Inferior parietal cortex (tissue), 1 donor: ENCODE data around the gene CCDC34.

Experiments used
- DNase-seq: peaks from one replicate; pipeline ENCODE4 v3.0.0-alpha.2; 2016; ENCODE audit errors: extremely low spot score

Gene CCDC34

GRCh38 chr11:27291302-27291889, 71.6 kb downstream of the CCDC34 start:
- no peak for DNase-seq

DNA sequence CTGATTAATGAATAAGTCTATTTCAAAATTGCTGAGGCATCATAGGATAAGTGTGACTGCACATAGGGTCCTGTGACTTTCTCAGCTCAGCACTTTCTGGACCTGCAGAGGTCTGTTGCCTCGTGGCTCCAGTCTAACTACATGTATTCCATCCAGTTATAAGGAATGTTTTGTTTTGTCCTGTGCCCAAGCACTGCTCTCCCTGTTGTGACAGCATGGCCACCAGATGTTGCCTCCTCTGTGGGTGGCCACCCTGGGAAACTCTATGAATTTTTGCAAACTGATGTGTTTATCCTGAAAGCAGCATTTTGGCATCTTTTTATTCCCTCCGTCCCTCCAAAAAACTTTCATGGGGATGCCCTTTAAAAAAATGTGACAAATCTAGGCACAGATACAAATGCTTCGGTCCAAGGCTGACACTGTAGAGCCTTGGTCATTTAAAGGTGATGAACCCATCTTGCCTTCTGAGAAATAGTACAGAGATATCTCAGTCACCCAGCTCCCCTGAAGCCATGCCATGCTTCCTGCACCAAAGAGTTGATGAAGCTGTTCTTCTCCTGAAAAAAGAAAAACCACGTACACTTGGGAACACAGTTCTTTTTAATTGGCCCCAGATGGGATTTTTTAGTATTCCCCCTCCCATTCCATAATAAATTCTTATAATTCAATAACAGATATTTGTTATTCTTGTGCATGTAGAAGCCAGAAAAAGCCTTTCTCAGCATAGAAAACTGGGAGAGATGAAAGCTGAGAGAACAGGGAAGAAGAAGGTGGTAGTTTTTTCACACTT, 72.6 kb downstream of the CCDC34 start:
- no peak for DNase-seq
